Sigmoid colon (tissue), 7 donors: Measurements from ENCODE around the gene SLC30A7. TPM values are rescaled to one million over a fixed set of nuclear protein-coding genes. Genes with fewer than 3 reads are reported as not detected.

ENCODE experiments used
- DNase-seq: peaks from one replicate; pipeline ENCODE4 v3.0.0-alpha.2; 2019
- H3K27ac ChIP-seq, 4 donors: fragments of 200-600 bp; sonication (generic); one replicate each; pipeline ENCODE4 v1.5.1; 2016 to 2019; ENCODE audit warnings: mild to moderate bottlenecking in 1 of 4
- H3K27me3 ChIP-seq, 3 donors: fragments of 200-600 bp; sonication (generic); one replicate each; pipeline ENCODE4 v1.5.1; 2019; ENCODE audit warnings: mild to moderate bottlenecking in 1 of 3
- H3K36me3 ChIP-seq, 4 donors: fragments of 200-600 bp; sonication (generic); one replicate each; pipeline ENCODE4 v1.5.1; 2016 to 2019
- H3K4me1 ChIP-seq, 4 donors: fragments of 200-600 bp; sonication (generic); one replicate each; pipeline ENCODE4 v1.5.1; 2017 to 2019
- H3K4me3 ChIP-seq, 4 donors: fragments of 200-600 bp; sonication (generic); one replicate each; pipeline ENCODE4 v1.5.1; 2017 to 2019; ENCODE audit warnings: mild to moderate bottlenecking in 2 of 4, moderate library complexity in 1 of 4
- H3K9me3 ChIP-seq, 4 donors: fragments of 200-600 bp in 3 of 4; sonication (generic) in 3 of 4; one replicate each; pipeline versions ENCODE4 v1.5.1 to v1.6.1; 2013 to 2019
- EP300 ChIP-seq, 4 donors: sonication (generic); formaldehyde crosslinking; IDR thresholded peaks; one replicate each; pipeline ENCODE4 v1.6.1; 2017; ENCODE audit warnings: antibody characterized with exemption in 4 of 4
- POLR2A ChIP-seq, 2 donors: fragments of 450-650 bp; IDR thresholded peaks; one replicate each; pipeline ENCODE4 v1.6.1; 2016; ENCODE audit warnings: antibody characterized with exemption in 2 of 2, mild to moderate bottlenecking in 2 of 2, moderate library complexity in 2 of 2
- POLR2AphosphoS5 ChIP-seq, 4 donors: sonication (generic); formaldehyde crosslinking; IDR thresholded peaks; one replicate each; pipeline ENCODE4 v1.6.1; 2017; ENCODE audit warnings: antibody characterized with exemption in 4 of 4
- WGBS, 2 donors: extraction: QIAGEN DNeasy Blood & Tissue Kit; methylation state at CpG; one replicate each; pipeline ENCODE4 v1.1.7; 2013; 5-methylcytosine and 5-hydroxymethylcytosine counted together
- intact Hi-C: fragments of 100-400 bp; cut with DNase I; formaldehyde crosslinking; loops from one replicate; pipeline ENCODE4 v1.15.1; 2023
- polyA plus RNA-seq, 3 donors: library from polyadenylated mRNA; stranded (reverse); fragments of 200-250 nt; gene quantifications; one replicate each; pipeline ENCODE4 v1.2.3, GENCODE V29; 2013
- total RNA-seq, 4 donors: library from RNA; depleted of rRNA; stranded (reverse); fragments of >200 nt; gene quantifications; one replicate each; pipeline ENCODE4 v1.1.0, GENCODE V29; 2016
- TF ChIP-seq, protein P1 (sequence below), 4 experiments: fragments of 450-650 bp in 3 of 4; fragments of 200-600 bp in 1 of 4; IDR thresholded peaks; one replicate each; pipeline ENCODE4 v1.5.1; 2016 to 2019; ENCODE audit warnings: antibody characterized with exemption in 4 of 4, mild to moderate bottlenecking in 3 of 4, moderate library complexity in 2 of 4
- donor health status: healthy with polysubstance abuse.
- donor health status: Bipolar disorder and iron deficiency.
- donor health status: healthy.

SLC30A7 gene
- total and polyA plus RNA-seq, 7 donors, result 0.92 to 16.7 (median 10.9) TPM

DNA sequence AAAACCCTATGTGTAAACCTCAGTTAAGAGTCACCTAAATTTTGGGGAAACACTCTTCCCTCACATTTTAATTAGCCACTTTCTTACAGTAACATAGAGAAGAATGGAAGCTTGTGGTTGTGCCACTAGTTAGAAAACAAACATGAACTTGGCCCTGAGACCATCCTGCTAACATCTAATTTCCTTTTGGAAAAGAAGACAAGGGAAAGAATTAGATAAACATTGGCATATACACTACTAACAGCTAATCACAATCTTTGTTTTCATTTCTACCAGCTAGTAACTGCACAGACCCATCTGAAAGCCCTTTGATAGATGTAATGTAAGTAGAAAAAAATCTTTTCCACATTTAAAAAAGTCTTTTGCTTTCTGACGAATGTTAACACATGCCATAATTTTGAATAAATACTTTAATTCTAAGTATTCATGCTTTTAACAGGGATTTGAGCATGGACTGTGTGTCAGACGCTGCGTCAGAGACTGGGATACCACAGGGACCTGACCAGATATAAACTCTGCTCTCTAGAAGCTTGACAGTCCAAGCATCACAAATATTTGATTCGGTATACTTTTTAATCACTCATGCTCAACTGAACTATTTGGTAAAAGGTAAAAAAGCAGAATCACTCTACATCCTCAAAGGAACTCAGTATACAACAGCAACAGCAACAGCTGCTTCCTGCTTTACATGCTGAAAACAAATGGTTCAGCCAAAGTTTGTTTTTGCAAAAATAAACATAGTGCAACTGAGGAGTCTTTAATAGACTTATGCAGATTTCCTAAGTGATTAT lies 99.5 kb downstream of the SLC30A7 start:
- TF ChIP-seq EP300 (IDR thresholded peaks at IDR 0.05), result no peak
- TF ChIP-seq POLR2AphosphoS5 (IDR thresholded peaks at IDR 0.05), result no peak
- TF ChIP-seq, protein P1, sequence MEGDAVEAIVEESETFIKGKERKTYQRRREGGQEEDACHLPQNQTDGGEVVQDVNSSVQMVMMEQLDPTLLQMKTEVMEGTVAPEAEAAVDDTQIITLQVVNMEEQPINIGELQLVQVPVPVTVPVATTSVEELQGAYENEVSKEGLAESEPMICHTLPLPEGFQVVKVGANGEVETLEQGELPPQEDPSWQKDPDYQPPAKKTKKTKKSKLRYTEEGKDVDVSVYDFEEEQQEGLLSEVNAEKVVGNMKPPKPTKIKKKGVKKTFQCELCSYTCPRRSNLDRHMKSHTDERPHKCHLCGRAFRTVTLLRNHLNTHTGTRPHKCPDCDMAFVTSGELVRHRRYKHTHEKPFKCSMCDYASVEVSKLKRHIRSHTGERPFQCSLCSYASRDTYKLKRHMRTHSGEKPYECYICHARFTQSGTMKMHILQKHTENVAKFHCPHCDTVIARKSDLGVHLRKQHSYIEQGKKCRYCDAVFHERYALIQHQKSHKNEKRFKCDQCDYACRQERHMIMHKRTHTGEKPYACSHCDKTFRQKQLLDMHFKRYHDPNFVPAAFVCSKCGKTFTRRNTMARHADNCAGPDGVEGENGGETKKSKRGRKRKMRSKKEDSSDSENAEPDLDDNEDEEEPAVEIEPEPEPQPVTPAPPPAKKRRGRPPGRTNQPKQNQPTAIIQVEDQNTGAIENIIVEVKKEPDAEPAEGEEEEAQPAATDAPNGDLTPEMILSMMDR (IDR thresholded peaks at IDR 0.05), result no peak
- no peak for TF ChIP-seq POLR2A (IDR thresholded peaks at IDR 0.05)
- 46 to 80% methylated on average over 4 of the region's 4 CpGs for WGBS, 2 donors
- intact Hi-C loops, result no loop called here
- no peaks in the 10 kb centered on the region for H3K9me3 ChIP-seq
- no peak overlapping the region for H3K4me3 ChIP-seq
- peaks cover 0 to under 1% (median 0%) of the 10 kb centered on the region in 4 donors for H3K4me1 ChIP-seq
- H3K36me3 ChIP-seq, result peaks cover 0 to 12% (median 0%) of the 10 kb centered on the region in 4 donors
- no peak for DNase-seq
- no peaks in the 10 kb centered on the region for H3K27me3 ChIP-seq
- peak overlapping the region in 1 of 4 donors; percentile 39 for H3K27ac ChIP-seq

DNA sequence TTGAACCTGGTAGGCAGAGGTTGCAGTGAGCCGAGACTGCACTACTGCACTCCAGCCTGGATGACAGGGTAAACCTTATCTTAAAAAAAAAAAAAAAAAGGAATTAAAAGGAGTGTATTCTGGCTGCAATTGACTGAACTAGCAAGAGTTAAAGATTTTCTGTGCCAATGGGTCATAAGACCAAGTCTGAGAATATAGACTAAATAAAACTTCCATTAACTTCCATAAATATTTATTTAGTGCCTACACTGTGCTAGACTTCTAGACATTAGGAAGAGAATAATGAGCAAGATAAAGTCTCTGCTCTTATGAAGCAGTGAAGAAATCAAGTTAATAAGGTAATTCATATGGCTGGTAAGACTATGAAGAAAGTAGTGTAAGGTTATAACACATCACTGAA lies 102.5 kb downstream of the SLC30A7 start:
- intact Hi-C loops, result no loop called here
- 91 to 95% methylated on average over 1 of the region's 1 CpG for WGBS, 2 donors
- Histone ChIP-seq H3K36me3 (peaks cover 0 to 20% (median 0%) of the 10 kb centered on the region in 4 donors), H3K27ac (no peak overlapping the region), H3K9me3 (no peaks in the 10 kb centered on the region), H3K4me1 (no peaks in the 10 kb centered on the region), H3K27me3 (no peaks in the 10 kb centered on the region), H3K4me3 (no peak overlapping the region)
- TF ChIP-seq EP300 (IDR thresholded peaks at IDR 0.05) (no peak), POLR2A (IDR thresholded peaks at IDR 0.05) (no peak), POLR2AphosphoS5 (IDR thresholded peaks at IDR 0.05) (no peak)
- TF ChIP-seq, protein P1 (IDR thresholded peaks at IDR 0.05), result no peak
- no peak for DNase-seq

DNA sequence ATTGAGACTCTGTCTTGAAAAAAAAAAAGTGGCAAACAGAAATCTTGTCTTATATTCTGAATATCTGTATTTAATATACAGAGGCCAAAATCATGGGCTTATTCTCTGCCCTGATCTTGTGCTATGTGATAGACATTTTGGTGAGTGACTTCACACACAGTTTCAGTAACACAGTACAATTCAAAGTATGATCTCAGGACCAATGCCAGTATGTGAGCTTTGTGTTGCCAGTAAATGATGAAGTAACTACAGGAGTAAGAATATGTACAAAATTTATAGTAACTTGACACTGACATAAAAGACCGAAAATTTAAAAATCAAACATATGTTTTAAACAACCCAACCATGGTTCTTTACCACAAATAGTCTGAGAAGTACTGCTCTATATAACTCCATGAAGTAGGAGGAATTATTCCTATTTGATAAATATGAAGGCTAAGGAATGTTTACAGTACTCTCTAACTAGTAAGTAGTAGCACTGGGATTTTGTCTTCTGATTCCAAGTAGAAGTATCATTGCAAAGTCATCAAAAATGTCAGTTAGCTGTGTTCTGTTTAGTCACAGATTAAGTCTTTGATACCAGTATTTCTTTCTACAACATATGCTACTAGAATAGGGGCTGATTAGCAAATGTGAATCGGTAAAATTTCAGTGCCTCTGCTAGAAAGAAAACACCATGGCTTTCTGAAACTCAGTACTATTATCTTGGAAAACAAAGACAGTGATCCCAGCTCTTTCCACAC lies 104.4 kb downstream of the SLC30A7 start:
- TF ChIP-seq POLR2A (IDR thresholded peaks at IDR 0.05) (no peak), POLR2AphosphoS5 (IDR thresholded peaks at IDR 0.05) (no peak), EP300 (IDR thresholded peaks at IDR 0.05) (no peak)
- TF ChIP-seq, protein P1 (IDR thresholded peaks at IDR 0.05), result no peak
- H3K36me3 ChIP-seq, result peaks cover 0 to 15% (median 0%) of the 10 kb centered on the region in 4 donors
- intact Hi-C loops, result no loop called here
- 86 to 91% methylated on average over 2 of the region's 2 CpGs for WGBS, 2 donors
- no peaks in the 10 kb centered on the region for H3K9me3 ChIP-seq
- peaks cover 0 to 14% (median 6%) of the 10 kb centered on the region in 4 donors for H3K4me1 ChIP-seq
- no peaks in the 10 kb centered on the region for H3K27me3 ChIP-seq
- no peak overlapping the region for H3K4me3 ChIP-seq
- no peak overlapping the region for H3K27ac ChIP-seq
- no peak for DNase-seq

DNA sequence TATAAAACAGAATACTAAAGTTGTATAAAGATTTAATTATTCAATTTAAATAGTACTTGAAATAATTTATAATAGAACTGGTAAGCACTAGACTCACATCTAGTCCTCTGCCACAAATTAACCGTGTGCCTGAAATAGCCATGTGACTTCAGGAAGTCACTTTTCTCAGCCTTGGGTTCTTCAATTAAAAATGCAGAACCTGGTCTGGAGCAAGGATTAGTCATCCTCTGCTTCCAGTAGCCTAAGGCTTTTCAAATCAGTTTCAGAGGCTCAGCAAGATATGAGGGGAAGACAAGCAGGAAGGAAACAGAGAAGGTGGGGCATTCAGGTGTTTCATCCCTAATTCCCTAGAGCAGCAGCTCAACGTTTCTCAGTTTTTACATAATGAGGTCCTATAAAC lies 106.7 kb downstream of the SLC30A7 start:
- intact Hi-C loops, result no loop called here
- peak overlapping the region in 1 of 4 donors; percentile 46 for H3K27ac ChIP-seq
- 37 to 52% methylated on average over 2 of the region's 2 CpGs for WGBS, 2 donors

More for the DNA sequence above, 106.7 kb downstream of the SLC30A7 start:
- TF ChIP-seq POLR2AphosphoS5 (IDR thresholded peaks at IDR 0.05) (no peak), POLR2A (IDR thresholded peaks at IDR 0.05) (no peak)
- TF ChIP-seq, protein P1 (IDR thresholded peaks at IDR 0.05), result no peak
- peaks cover 0 to 8% (median 0%) of the 10 kb centered on the region in 4 donors for H3K36me3 ChIP-seq
- H3K9me3 ChIP-seq, result no peaks in the 10 kb centered on the region
- no peak overlapping the region for H3K4me3 ChIP-seq
- peaks cover 0 to 14% (median 6%) of the 10 kb centered on the region in 4 donors for H3K4me1 ChIP-seq
- H3K27me3 ChIP-seq, result no peaks in the 10 kb centered on the region
- no peak for DNase-seq
